Measurements from ENCODE around the gene ATP5PO.

GRCh38 chr21:33855190-33855589, 60.4 kb downstream of the ATP5PO start:
- peak; percentile 41; the same call in 1 of the 2 replicates for TF ChIP-seq CTCF (conservative IDR thresholded peaks at IDR 0.05; ENCODE audit: low read depth, low read length)
- TF ChIP-seq EZH2 (IDR thresholded peaks at IDR 0.05; ENCODE audit: low read length, unreplicated experiment) = no peak
- no peak for TF ChIP-seq EZH2phosphoT487 (IDR thresholded peaks at IDR 0.05; ENCODE audit: borderline replicate concordance, low read length)
